ENCODE data around the gene ADCY2.

Gene ADCY2

DNA sequence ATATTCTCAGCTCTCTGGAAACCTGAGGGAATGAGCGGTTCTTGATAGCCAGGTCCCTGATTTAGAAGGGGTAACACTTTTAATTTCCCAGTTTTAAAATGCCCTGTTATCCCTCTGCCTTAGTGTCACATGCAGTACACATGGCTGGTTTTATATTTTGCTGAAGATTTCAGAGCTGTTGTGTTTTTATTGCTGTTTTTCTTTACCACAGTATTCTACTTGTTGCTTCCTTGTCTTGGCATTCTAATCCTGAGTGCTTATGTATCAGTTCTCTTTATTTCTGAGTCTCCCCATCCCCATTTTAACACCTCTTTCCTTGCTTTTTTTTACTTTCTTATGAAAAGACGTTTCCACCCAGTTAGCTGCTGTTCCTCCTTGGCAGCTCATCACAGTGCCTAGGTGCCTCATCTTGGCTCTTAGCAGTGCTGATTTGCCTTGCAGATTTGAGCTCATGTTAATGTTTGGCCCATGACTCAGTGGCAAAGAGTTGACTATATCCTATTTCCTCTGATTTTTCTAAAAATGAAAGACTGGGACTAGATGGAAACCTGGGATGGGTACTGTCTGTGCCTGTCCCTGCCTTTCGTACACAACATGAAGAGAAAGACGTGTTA, 476.7 kb downstream of the ADCY2 start:
- DNase-seq (ENCODE audit: low read depth) = no peak
- no peak overlapping the region for H3K4me3 ChIP-seq (ENCODE audit: low read length)

DNA sequence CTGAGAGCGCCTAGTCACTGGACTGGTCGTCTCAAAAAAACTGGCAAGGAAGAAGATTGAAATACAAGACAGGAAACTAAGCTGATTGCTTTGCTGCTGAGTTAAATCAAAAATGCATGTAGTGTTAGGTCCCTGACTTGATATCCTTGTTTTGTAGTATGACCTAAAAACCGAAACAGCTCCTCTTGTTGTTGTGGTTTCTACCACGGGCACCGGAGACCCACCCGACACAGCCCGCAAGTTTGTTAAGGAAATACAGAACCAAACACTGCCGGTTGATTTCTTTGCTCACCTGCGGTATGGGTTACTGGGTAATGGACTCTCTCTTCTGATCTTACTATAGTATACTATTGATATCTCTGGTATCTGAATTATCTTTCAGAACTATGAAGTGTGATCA, 477.3 kb downstream of the ADCY2 start:
- no peak for DNase-seq (ENCODE audit: low read depth)
- TF ChIP-seq, protein P1, sequence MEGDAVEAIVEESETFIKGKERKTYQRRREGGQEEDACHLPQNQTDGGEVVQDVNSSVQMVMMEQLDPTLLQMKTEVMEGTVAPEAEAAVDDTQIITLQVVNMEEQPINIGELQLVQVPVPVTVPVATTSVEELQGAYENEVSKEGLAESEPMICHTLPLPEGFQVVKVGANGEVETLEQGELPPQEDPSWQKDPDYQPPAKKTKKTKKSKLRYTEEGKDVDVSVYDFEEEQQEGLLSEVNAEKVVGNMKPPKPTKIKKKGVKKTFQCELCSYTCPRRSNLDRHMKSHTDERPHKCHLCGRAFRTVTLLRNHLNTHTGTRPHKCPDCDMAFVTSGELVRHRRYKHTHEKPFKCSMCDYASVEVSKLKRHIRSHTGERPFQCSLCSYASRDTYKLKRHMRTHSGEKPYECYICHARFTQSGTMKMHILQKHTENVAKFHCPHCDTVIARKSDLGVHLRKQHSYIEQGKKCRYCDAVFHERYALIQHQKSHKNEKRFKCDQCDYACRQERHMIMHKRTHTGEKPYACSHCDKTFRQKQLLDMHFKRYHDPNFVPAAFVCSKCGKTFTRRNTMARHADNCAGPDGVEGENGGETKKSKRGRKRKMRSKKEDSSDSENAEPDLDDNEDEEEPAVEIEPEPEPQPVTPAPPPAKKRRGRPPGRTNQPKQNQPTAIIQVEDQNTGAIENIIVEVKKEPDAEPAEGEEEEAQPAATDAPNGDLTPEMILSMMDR (conservative IDR thresholded peaks at IDR 0.05; ENCODE audit: low read length) = no peak
- no peak overlapping the region for H3K4me3 ChIP-seq (ENCODE audit: low read length)

More for the DNA sequence above, 476.7 kb downstream of the ADCY2 start:
- TF ChIP-seq, protein P1 (conservative IDR thresholded peaks at IDR 0.05; ENCODE audit: low read length) = no peak

DNA sequence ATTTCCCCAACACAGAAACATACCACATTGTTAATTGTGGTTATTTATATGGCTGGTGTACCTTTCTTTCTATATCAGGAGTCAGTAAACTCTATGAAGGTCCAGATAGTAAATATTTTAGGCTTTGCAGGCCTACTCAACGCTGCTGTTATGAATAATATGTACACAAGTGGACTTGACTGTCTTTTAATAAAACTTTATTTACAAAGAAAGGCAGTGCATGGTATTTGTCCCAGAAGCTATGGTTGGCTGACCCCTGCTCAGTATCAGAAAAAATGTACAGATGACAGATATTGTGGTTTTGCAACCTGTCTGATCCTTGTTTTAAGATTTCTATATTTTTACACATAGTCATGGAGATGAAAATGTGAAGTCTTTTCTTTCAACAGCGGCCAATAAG, 478.7 kb downstream of the ADCY2 start:
- TF ChIP-seq, protein P1 (conservative IDR thresholded peaks at IDR 0.05; ENCODE audit: low read length) = no peak
- H3K4me3 ChIP-seq (ENCODE audit: low read length) = no peak overlapping the region
- DNase-seq (ENCODE audit: low read depth) = no peak

DNA sequence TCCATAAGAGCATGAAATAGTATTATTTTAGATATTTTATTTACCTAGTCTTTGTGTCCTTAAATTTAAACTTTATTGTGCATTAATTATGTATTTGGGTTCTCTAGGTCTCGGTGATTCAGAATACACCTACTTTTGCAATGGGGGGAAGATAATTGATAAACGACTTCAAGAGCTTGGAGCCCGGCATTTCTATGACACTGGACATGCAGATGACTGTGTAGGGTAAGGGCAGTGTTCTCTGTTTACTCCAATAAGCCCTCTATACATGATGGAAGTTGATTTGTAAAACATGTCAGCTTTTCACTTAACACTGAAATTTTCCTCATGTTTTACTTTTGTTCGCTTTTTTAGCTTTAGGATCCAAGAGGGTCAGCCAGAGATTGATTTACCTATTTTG, 479.2 kb downstream of the ADCY2 start:
- H3K4me3 ChIP-seq (ENCODE audit: low read length) = no peak overlapping the region
- TF ChIP-seq, protein P1 (conservative IDR thresholded peaks at IDR 0.05; ENCODE audit: low read length) = no peak
- no peak for DNase-seq (ENCODE audit: low read depth)

DNA sequence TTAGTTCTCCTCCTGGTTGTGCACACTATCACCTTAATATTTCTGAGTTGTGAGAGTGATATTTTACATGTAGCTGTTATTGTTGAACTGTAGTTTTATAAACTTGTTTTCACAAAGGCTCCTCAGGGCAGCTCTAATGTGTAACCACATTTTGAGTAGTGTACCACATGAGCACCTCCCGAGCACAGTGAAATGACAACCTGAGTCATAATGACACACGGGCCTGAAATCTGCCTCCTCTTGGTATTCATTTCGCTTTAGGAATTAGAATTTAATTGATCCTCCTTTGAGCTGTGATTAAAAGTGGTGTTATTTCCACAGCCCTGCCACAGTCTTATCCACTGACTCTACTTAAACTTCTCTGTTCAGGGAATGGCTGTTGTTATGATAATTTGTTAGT, 480.9 kb downstream of the ADCY2 start:
- no peak overlapping the region for H3K4me3 ChIP-seq (ENCODE audit: low read length)
- peak; percentile 56 for DNase-seq (ENCODE audit: low read depth)
- TF ChIP-seq, protein P1 (conservative IDR thresholded peaks at IDR 0.05; ENCODE audit: low read length) = no peak

DNA sequence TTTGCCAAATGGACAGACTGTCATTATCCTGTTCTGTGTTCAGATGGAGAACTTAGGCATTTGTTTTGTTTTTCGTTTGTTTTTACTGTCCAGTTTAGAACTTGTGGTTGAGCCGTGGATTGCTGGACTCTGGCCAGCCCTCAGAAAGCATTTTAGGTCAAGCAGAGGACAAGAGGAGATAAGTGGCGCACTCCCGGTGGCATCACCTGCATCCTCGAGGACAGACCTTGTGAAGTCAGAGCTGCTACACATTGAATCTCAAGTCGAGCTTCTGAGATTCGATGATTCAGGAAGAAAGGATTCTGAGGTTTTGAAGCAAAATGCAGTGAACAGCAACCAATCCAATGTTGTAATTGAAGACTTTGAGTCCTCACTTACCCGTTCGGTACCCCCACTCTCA, 481.9 kb downstream of the ADCY2 start:
- no peak for DNase-seq (ENCODE audit: low read depth)
- TF ChIP-seq, protein P1 (conservative IDR thresholded peaks at IDR 0.05; ENCODE audit: low read length) = no peak
- H3K4me3 ChIP-seq (ENCODE audit: low read length) = no peak overlapping the region

DNA sequence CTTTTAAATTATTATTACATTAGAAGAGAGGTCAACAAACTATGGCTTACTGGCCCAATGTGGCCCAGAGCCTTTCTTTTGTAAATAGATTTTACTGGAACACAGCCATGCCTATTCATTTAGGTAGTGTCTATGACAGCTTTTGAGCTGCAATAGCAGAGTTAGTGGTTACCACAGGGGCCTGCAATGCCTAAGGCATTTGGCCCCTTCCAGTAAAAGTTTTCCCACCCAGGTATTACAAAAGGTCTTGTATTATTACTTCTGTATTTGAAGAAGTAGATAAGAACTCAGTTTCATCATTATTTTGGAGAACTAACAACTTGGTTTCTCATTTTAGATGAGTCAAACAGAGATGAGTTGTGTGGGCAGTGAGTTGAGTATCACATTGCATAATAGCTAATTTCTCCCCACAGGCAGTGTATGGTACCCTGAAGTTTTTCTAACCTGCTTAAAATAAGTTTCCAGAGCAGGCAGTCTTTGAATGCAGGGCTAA, 482.5 kb downstream of the ADCY2 start:
- TF ChIP-seq, protein P1 (conservative IDR thresholded peaks at IDR 0.05; ENCODE audit: low read length) = no peak
- DNase-seq (ENCODE audit: low read depth) = peak; percentile 43
- H3K4me3 ChIP-seq (ENCODE audit: low read length) = no peak overlapping the region
